SHP77 treated with DMSO at 0.1 percent for 48 hours (cell line): ENCODE data around the gene FSHR.

ENCODE experiments used
- DNase-seq: peaks from one replicate; lab custom pipeline; 2025; lab: John Stamatoyannopoulos, UW

The FSHR gene

GRCh38 chr2:49111456-49111855 lies 42.9 kb downstream of the FSHR start:
- DNase-seq: no peak

- DNase-seq: no peak
These were observed 43.3 kb downstream of the FSHR start for GRCh38 chr2:49111006-49111405.

- DNase-seq: no peak
These were observed 43.7 kb downstream of the FSHR start for GRCh38 chr2:49110571-49110970.

GRCh38 chr2:49108851-49109250 lies 45.5 kb downstream of the FSHR start:
- DNase-seq: no peak

- no peak for DNase-seq
These were observed 45.9 kb downstream of the FSHR start for GRCh38 chr2:49108436-49108835.

- no peak for DNase-seq
These were observed 48.8 kb downstream of the FSHR start for GRCh38 chr2:49105506-49105905.

- DNase-seq: no peak
These were observed 52.2 kb downstream of the FSHR start for GRCh38 chr2:49102146-49102545.

GRCh38 chr2:49080681-49081080 lies 73.6 kb downstream of the FSHR start:
- DNase-seq: no peak

- DNase-seq: no peak
These were observed 83.6 kb downstream of the FSHR start for GRCh38 chr2:49070716-49071115.

GRCh38 chr2:49069829-49070228 lies 84.5 kb downstream of the FSHR start:
- no peak for DNase-seq

GRCh38 chr2:49068613-49069012 lies 85.7 kb downstream of the FSHR start:
- no peak for DNase-seq

- DNase-seq: no peak
These were observed 86.3 kb downstream of the FSHR start for GRCh38 chr2:49067971-49068370.

GRCh38 chr2:49053156-49053555 lies 101.2 kb downstream of the FSHR start:
- DNase-seq: no peak

GRCh38 chr2:49050265-49050664 lies 104.0 kb downstream of the FSHR start:
- DNase-seq: no peak

GRCh38 chr2:49049161-49049560 lies 105.2 kb downstream of the FSHR start:
- DNase-seq: no peak

- DNase-seq: no peak
These were observed 109.2 kb downstream of the FSHR start for GRCh38 chr2:49045083-49045482.

- DNase-seq: no peak
These were observed 109.8 kb downstream of the FSHR start for GRCh38 chr2:49044350-49045079.

- DNase-seq: no peak
These were observed 110.8 kb downstream of the FSHR start for GRCh38 chr2:49043405-49043982.

GRCh38 chr2:49042488-49042887 lies 111.8 kb downstream of the FSHR start:
- DNase-seq: no peak

- no peak for DNase-seq
These were observed 113.3 kb downstream of the FSHR start for GRCh38 chr2:49041061-49041460.

GRCh38 chr2:49037197-49037596 lies 117.1 kb downstream of the FSHR start:
- no peak for DNase-seq

- DNase-seq: no peak
These were observed 118.8 kb downstream of the FSHR start for GRCh38 chr2:49035481-49035880.

- no peak for DNase-seq
These were observed 120.7 kb downstream of the FSHR start for GRCh38 chr2:49033394-49034185.
